GM11168 (cell line): ENCODE data around the gene TDRD3.
"Not testable (repeated sequence)": the region's sequence is repeated elsewhere in the genome, so short reads cannot be mapped to it uniquely, and the experiment has no call there.

Experiments
- in situ Hi-C: fragments of 300-500 bp; cut with MboI; formaldehyde crosslinking; loops from one replicate; pipeline ENCODE4 v1.12.0; 2022; ENCODE audit warnings: low sequenced_read_pairs; ENCODE audit not compliant: unreplicated experiment

The TDRD3 gene

GRCh38 chr13:60397704-60398378, 821 bp downstream of the TDRD3 start:
- in situ Hi-C loops: no loop called here

- in situ Hi-C loops: no loop called here
Measured at GRCh38 chr13:60398379-60398891, 1.4 kb downstream of the TDRD3 start.

- in situ Hi-C loops: no loop called here
Measured at GRCh38 chr13:60398907-60399589, 2.0 kb downstream of the TDRD3 start.

GRCh38 chr13:60402022-60402421, 5.0 kb downstream of the TDRD3 start:
- in situ Hi-C loops: no loop called here

GRCh38 chr13:60407095-60407494, 10.1 kb downstream of the TDRD3 start:
- in situ Hi-C loops: no loop called here

GRCh38 chr13:60407852-60408251, 10.8 kb downstream of the TDRD3 start:
- in situ Hi-C loops: not testable (repeated sequence)

- in situ Hi-C loops: not testable (repeated sequence)
Measured at GRCh38 chr13:60409574-60410292, 12.7 kb downstream of the TDRD3 start.

- in situ Hi-C loops: no loop called here
Measured at GRCh38 chr13:60410299-60410698, 13.3 kb downstream of the TDRD3 start.

GRCh38 chr13:60411464-60411863, 14.4 kb downstream of the TDRD3 start:
- in situ Hi-C loops: no loop called here

- in situ Hi-C loops: no loop called here
Measured at GRCh38 chr13:60411983-60412382, 15.0 kb downstream of the TDRD3 start.

GRCh38 chr13:60412909-60413616, 16.0 kb downstream of the TDRD3 start:
- in situ Hi-C loops: no loop called here

- in situ Hi-C loops: no loop called here
Measured at GRCh38 chr13:60414177-60414576, 17.2 kb downstream of the TDRD3 start.

GRCh38 chr13:60417734-60418133, 20.7 kb downstream of the TDRD3 start:
- in situ Hi-C loops: no loop called here

- in situ Hi-C loops: no loop called here
Measured at GRCh38 chr13:60418954-60419353, 21.9 kb downstream of the TDRD3 start.

GRCh38 chr13:60425332-60425731, 28.3 kb downstream of the TDRD3 start:
- in situ Hi-C loops: loop anchor here (25.0 kb wide), 1 partner anchor 738 kb away; no protein-coding TSS in a partner anchor

- in situ Hi-C loops: loop anchor here (25.0 kb wide), 1 partner anchor 739 kb away; no protein-coding TSS in a partner anchor
Measured at GRCh38 chr13:60426075-60426474, 29.1 kb downstream of the TDRD3 start.

- in situ Hi-C loops: loop anchor here (25.0 kb wide), 1 partner anchor 740 kb away; no protein-coding TSS in a partner anchor
Measured at GRCh38 chr13:60427285-60427684, 30.3 kb downstream of the TDRD3 start.

GRCh38 chr13:60431108-60431700, 34.2 kb downstream of the TDRD3 start:
- in situ Hi-C loops: loop anchor here (25.0 kb wide), 1 partner anchor 744 kb away; no protein-coding TSS in a partner anchor

GRCh38 chr13:60433505-60433904, 36.5 kb downstream of the TDRD3 start:
- in situ Hi-C loops: loop anchor here (25.0 kb wide), 1 partner anchor 746 kb away; no protein-coding TSS in a partner anchor
